ENCODE results near the gene LIMS1. TPM values are rescaled to one million over a fixed set of nuclear protein-coding genes. Genes with fewer than 3 reads are reported as not detected.
"Not testable (repeated sequence)": the region's sequence is repeated elsewhere in the genome, so short reads cannot be mapped to it uniquely, and the experiment has no call there.

Gene LIMS1
- polyA plus RNA-seq, 1 donor, result 34.7 TPM

GRCh38 chr2:108586116-108586515 lies 51.8 kb downstream of the LIMS1 start:
- no peak for DNase-seq (ENCODE audit: low read depth)

GRCh38 chr2:108586631-108587030 lies 52.4 kb downstream of the LIMS1 start:
- DNase-seq (ENCODE audit: low read depth), result no peak

DNA sequence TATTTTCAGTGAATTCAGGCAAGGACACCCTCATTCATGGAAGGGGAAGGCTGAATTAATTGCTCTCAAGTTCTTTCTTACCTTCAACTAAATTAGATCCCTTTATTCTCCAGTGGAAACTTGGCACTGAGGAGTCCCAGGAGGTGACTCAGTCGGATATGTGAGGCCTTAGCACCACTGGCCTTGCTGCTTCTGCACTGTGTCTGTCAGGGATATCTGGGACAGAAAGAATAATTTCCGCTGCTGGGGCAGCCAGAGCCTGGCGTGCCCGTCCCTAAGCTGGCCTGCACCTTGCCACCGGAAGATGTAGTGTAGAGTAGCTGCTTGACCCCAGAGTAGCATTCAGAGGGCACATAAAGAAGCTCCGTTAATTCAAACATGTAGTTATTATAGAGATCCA lies 53.4 kb downstream of the LIMS1 start:
- DNase-seq (ENCODE audit: low read depth), result no peak

GRCh38 chr2:108588070-108588668 lies 53.9 kb downstream of the LIMS1 start:
- DNase-seq (ENCODE audit: low read depth), result no peak

DNA sequence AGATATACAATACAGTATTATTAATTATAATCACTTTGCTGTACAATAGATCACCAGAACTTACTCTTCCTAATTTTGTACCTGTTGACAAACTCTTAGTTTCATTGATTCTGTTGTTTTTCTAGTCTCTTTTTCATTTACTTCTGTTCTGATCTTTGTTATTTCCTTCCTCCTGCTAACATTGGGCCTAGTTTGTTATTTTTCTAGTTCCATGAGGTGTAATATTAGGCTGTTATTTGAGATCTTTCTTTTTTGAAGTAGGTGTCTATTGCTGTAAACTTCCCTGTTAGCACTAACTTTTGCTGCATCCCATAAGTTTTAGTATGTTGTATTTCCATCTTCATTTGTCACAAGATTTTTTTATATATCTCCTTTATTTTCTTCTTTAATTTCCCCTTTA lies 55.1 kb downstream of the LIMS1 start:
- DNase-seq (ENCODE audit: low read depth), result no peak

DNA sequence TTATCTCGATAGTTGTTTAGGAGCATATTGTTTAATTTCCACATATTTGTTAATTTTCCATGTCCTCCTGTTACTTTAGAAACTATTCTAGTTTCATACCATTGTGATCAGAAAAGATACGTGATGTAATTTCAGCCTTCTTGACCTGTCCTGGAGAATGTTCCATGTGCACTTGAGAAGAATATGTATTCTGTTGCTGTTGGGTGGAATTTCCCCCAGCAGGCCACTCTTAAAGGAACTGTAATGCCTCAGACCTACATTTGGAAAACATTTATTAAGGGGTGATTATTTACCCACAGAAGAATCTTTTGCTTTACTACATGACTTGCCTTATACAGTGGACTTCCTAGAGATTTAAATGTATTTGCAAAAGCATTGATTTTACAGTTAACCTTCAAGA lies 55.5 kb downstream of the LIMS1 start:
- no peak for DNase-seq (ENCODE audit: low read depth)

DNA sequence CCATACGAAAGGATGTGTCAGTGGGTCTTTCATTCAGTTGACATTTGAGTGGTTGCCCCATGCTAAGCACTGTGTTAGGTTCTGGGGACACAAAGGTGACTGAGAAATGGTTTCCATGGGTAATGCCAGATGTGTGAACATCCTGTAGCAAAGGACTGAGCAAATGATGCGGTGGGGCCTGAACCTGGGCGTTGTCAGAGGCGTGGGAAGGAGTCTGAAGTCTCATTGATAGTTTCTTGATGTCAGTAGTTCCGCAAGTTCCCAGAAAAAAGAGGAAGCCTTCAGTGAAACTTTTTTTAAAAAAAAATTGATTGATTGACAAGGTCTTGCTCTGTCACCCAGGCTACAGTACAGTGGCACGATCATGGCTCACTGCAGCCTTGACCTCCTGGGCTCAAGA lies 56.9 kb downstream of the LIMS1 start:
- no peak for DNase-seq (ENCODE audit: low read depth)

DNA sequence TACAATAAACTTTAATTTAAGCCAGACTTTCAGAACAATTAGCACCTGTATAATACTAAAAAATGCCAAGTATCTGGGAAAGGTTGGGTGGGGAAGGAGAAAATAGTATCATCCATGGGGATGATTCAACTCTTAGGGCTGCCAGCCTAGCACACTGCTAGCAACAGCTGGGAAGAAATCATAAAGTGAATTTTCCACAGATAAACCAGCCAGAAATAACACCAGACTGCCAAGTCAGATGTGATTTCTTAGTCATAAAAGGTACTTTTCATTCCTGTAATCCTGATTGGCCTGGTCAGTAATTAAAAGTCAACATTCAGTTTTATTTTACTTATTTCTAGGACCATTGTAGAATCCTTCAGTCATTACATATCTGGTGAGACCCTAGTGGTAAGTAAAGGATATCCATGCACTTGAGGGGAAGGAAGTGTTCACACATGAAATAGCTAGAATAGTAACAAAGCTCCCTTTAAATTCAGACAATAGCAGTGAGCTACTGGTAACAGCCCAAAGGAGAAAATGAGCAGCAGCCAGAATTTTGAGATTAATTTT lies 59.4 kb downstream of the LIMS1 start:
- DNase-seq (ENCODE audit: low read depth), result no peak

DNA sequence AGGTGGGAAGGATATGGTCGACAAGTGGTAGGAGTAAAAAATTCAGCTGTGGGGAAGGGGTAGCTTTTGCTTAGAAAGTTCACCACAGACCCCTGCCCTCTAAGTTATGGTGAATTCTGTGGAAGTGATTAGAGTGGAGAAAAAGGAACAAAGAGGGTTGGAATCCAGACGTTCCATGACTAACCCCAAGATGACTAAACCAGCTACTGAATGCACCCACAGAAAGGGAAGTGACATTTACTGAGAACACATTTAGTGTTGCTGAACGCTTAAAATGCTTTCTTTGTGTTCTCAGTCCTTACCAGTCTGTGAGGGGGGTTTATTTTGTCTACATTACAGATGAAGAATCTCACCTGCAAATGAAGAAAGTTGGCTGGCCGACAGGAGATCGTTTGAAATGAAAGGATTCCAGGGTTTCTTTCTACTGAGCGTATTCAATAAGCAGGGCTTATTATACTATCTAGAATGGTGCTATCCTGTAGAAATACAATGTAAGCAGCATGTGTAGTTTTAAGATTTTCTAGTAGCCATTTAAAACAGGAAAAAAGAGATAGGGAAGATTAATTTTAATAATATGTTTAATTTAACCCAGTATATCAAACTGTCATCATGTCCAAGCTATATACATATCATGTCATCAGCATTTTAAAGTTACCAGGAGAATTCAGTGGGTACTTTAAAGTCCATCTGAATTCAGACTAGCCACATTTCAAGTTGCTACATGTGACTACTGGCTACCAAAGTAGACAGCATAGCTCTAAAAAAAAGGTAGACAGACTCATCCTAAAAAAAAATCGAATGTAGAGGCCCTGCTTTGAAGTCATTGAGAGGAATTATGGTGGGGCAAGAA lies 60.1 kb downstream of the LIMS1 start:
- no peak for DNase-seq (ENCODE audit: low read depth)

DNA sequence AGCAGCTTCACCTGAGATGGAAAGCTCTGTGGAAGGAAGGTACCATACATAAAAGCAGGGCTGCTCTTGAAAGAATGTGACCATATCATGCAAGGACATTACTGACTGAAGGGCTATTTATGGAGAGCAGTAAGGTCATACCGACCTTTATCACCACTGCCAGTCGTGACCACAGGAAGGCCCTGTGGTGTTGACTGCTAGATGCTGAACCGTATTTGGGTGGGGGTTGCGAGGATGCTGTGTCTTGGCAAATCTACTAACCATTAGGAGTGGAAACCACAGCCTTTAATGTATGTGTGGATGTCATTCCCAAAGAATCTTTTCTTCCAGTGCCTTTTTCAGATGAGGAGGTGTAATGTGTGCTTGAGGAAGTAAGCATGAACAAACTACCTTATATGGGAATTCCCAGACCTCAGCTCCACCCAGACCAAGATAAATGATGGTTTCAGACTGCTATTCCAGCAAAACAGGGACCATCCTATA lies 60.8 kb downstream of the LIMS1 start:
- DNase-seq (ENCODE audit: low read depth), result no peak

GRCh38 chr2:108595771-108596170 lies 61.5 kb downstream of the LIMS1 start:
- not testable (repeated sequence) for DNase-seq (ENCODE audit: low read depth)

DNA sequence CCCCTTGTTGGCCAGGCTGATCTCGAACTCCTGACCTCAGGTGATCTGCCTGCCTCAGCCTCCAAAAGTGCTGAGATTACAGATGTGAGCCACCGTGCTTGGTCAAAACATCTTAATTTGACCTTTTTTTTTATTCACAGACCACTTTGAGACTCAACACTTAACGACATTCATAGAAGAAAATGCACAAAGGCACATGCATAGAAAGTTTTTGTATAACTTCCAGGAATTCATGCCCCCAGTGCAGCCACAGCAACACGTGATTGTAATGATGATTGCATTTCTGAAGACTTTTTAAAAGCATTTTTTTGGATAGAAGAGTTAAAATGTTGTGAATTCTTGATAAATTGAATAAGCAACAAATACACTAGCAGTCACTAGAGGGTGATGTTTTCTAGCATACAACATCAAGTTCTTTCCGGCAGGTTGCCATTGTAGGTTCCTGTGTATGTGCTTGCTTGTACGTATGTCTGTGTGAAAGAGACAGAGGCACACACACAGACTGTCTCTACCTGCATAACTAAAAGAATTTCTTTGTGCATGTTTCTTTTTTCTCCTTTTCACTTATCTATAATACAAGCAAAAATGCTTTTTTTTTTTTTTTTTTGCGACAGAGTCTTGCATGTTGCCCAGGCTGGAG lies 63.0 kb downstream of the LIMS1 start:
- DNase-seq (ENCODE audit: low read depth), result not testable (repeated sequence)

DNA sequence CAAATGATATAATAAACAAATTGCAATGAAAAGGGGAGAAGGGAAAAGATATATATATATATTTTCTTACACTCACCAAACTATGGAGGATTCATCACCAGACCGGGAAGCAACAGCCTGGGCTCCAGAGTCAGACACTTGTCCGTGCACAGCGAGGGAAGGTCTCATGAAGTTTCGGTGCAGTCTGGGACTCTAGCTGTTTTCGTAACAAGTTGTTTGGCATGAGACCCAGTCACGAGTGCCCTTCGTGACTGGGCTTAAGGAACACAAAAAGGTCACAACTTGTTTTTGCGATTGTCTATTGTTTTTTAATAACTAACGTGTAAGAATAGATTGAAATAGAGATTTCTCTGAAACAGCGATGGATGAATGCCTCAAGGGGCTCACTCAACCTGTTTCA lies 66.9 kb downstream of the LIMS1 start:
- not testable (repeated sequence) for DNase-seq (ENCODE audit: low read depth)

DNA sequence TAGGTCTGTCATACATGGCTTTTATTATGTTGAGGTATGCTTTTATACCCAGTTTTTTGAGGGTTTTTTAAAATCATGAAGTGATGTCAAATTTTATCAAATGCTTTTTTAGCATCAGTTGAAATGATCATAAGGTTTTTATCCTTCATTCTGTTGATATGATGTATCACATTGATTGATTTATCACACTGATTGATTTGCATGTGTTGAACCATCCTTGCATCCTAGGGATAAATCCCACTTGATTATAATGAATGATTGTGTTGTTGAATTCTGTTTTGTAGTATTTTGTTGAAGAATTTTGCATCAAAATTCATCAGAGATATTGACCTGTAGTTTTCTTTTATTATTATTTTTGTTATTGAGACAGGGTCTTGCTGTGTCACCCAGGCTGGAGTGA lies 68.2 kb downstream of the LIMS1 start:
- no peak for DNase-seq (ENCODE audit: low read depth)

DNA sequence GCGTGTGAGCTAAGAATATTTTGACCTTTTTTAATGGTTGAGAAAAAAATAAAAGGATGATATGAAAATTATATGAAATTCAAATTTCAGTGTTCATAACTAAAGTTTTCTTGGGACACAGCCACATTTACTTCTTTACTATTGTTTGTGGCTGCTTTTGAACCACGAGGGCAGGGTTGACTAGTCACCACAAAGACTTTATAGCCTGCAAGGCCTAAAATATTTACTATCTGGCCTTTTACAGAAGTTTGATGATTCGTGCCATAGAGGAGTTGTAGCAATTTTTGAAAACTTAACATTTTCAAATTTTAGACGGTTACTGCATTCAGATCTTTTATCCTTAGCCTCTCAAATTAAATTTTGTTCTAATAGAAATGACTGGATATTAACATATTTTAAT lies 69.9 kb downstream of the LIMS1 start:
- DNase-seq (ENCODE audit: low read depth), result no peak

- DNase-seq (ENCODE audit: low read depth), result no peak
Observed at GRCh38 chr2:108605947-108606346, 71.7 kb downstream of the LIMS1 start.

DNA sequence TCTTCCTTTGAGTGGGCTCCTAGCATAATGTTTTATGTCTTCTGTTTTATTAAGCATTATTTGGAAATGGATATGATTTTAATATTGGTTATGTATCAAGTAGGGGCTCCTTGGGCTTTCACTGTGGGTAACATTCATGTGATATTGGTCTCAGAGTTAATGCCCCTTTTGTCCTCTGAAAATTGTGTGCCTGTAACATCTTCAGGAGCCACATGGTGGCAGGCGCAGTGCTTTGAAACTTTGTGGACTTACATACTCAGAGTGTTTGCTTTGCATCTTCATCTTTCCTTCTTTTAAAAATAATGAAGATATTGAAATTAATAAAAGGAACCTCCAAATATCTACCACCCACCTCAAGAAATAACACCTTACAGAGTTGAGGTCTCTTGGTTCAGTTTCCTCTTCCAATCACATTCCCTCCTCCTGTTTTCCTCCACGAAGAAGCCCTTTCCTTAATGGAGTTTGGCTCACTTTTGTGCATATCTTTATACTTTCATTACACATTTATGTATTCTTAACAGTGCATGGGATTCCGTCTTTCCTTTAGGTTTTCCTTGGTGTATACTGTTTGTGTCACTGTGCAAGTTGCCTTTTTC lies 73.5 kb downstream of the LIMS1 start:
- no peak for DNase-seq (ENCODE audit: low read depth)

GRCh38 chr2:108611021-108611420 lies 76.8 kb downstream of the LIMS1 start:
- DNase-seq (ENCODE audit: low read depth), result no peak

DNA sequence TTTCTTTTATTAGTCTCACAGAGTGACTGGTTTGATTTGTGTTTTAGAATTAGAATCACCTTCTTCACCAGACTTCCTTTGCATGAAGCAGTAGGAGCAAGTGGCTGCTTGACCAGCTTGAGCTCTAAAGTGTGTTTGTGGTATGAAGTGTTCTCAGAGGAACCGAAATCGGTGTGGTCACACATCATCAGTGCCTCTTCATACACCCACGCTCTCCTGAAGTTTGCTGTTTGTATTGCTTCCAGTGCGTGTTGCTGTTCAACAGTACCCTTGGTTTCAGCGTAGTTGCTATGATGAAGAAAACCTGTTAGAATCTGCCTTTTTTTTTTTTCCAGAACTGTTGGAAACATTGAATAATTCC lies 77.9 kb downstream of the LIMS1 start:
- no peak for DNase-seq (ENCODE audit: low read depth)

GRCh38 chr2:108612514-108613183 lies 78.4 kb downstream of the LIMS1 start:
- DNase-seq (ENCODE audit: low read depth), result no peak

DNA sequence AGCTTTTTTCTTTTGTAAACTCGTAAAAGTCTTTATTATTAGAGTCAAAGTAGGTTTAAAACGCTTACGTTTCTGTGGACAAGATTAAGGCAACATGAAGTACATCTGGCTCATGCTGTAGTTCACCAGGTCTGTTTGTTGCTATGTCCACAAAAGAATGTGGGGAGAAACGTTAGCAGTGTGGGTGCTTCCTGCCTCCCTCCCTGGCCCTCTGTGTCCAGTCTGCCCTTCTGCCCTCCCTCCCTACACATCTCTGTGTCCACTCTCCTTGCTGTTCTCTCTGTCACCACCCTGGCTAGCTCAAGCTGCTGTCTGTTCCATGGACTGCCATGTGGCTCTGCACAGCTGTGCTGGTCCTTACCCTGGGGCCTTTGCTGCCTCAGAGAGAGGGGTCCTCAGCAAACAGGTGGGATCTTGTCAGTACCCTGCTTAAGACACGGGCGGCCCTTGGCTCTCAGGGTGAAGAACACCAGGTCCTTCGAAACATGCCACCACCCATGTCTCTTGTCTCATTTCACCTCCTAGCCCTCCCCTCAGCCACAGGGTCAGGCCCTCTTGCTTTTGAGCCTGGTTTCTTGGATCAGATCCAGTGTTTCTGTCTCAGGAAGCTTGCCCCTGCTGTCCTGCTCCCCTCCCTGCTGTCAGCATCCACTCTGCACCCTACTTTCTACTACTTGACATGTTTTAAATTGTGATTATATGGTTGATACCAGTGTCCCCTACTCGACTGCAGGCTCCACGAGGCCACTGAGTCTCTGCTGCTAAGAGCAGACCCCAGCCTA lies 79.2 kb downstream of the LIMS1 start:
- DNase-seq (ENCODE audit: low read depth), result no peak
